Mesendoderm (in vitro differentiated cells): ENCODE measurements around the gene NCF4.

ENCODE experiments used
- DNase-seq: peaks from one replicate; pipeline ENCODE4 v3.0.0; 2013
- H2AK5ac ChIP-seq: 2 replicates; pipeline ENCODE4 v1.6.1; 2013; ENCODE audit warnings: low read length, inconsistent platforms
- H2BK120ac ChIP-seq: 2 replicates; pipeline ENCODE4 v1.6.1; 2013; ENCODE audit warnings: low read depth, mild to moderate bottlenecking, low read length, moderate library complexity, mixed read lengths
- H2BK15ac ChIP-seq: replicated peaks from 2 replicates; pipeline ENCODE4 v1.6.1; 2013; ENCODE audit warnings: low read depth, mild to moderate bottlenecking, moderate library complexity
- H2BK5ac ChIP-seq: 2 replicates; pipeline ENCODE4 v1.6.1; 2013; ENCODE audit warnings: low read length, inconsistent platforms
- H3K18ac ChIP-seq: 2 replicates; pipeline ENCODE4 v1.6.1; 2013; ENCODE audit warnings: mild to moderate bottlenecking, low read length, mixed read lengths
- H3K23ac ChIP-seq: one replicate; pipeline ENCODE4 v1.6.1; 2013; ENCODE audit warnings: low read length
- H3K27ac ChIP-seq: 2 replicates; pipeline ENCODE4 v1.5.1; 2013; ENCODE audit warnings: low read depth, mild to moderate bottlenecking, inconsistent platforms, low read length, moderate library complexity
- H3K27me3 ChIP-seq: 2 replicates; pipeline ENCODE4 v1.6.1; 2013; ENCODE audit warnings: low read length, control low read depth, mild to moderate bottlenecking, inconsistent platforms; ENCODE audit not compliant: insufficient read depth, poor library complexity
- H3K36me3 ChIP-seq: 2 replicates; pipeline ENCODE4 v1.6.1; 2013; ENCODE audit warnings: low read length, inconsistent platforms; ENCODE audit not compliant: control insufficient read depth, insufficient read depth
- H3K4ac ChIP-seq: one replicate; pipeline ENCODE4 v1.6.1; 2013; ENCODE audit warnings: low read depth, mild to moderate bottlenecking, low read length, moderate library complexity
- H3K4me1 ChIP-seq: 2 replicates; pipeline ENCODE4 v1.6.1; 2013; ENCODE audit warnings: low read depth, low read length, inconsistent platforms; ENCODE audit not compliant: control insufficient read depth
- H3K4me2 ChIP-seq: 2 replicates; pipeline ENCODE4 v1.6.1; 2013; ENCODE audit warnings: low read length
- H3K4me3 ChIP-seq: 2 replicates; pipeline ENCODE4 v1.5.1; 2013; ENCODE audit warnings: mild to moderate bottlenecking, low read length
- H3K56ac ChIP-seq: one replicate; pipeline ENCODE4 v1.6.1; 2013; ENCODE audit warnings: low read length
- H3K79me1 ChIP-seq: 2 replicates; pipeline ENCODE4 v1.6.1; 2013; ENCODE audit warnings: low read length, inconsistent platforms
- H3K79me2 ChIP-seq: 2 replicates; pipeline ENCODE4 v1.6.1; 2013; ENCODE audit warnings: mild to moderate bottlenecking, low read length; ENCODE audit not compliant: control insufficient read depth, insufficient read depth
- H3K9ac ChIP-seq: 2 replicates; pipeline ENCODE4 v1.6.1; 2013; ENCODE audit warnings: low read length, inconsistent platforms
- H4K5ac ChIP-seq: one replicate; pipeline ENCODE4 v1.6.1; 2013; ENCODE audit warnings: low read length
- H4K8ac ChIP-seq: one replicate; pipeline ENCODE4 v1.6.1; 2013; ENCODE audit warnings: low read depth, mild to moderate bottlenecking, control low read depth, low read length, moderate library complexity
- WGBS: extraction: QIAGEN DNeasy Blood & Tissue Kit; methylation state at CpG from one replicate; pipeline ENCODE4 v1.1.7; 2013; ENCODE audit warnings: low lambda C conversion rate, missing lambda C conversion rate; ENCODE audit not compliant: insufficient coverage; ENCODE audit errors: extremely low coverage; 5-methylcytosine and 5-hydroxymethylcytosine counted together

NCF4 gene

DNA sequence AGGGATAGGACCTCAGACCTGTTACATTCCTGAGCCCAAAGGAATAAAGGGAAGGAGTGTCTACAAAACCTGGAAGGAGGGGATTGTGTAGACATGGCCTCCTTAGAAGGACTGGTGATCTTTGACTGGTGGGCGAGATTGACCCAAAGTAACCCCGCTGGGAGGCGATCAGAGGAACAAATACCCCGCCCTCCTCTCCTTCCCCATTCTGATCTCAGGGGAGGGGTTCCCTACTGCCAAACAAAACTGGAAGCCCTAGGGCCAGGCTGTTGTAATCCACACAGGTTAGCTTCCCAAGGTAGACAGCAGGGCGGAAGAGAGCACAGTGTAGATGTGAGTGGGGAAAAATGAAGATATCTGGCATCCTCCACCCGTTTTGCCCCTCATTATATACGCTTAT is 24.7 kb downstream of the NCF4 start:
- no peak overlapping the region for H2AK5ac ChIP-seq
- H4K5ac ChIP-seq, result no peak overlapping the region
- H3K23ac ChIP-seq, result no peak overlapping the region
- H3K9ac ChIP-seq, result no peak overlapping the region
- peak; percentile 49 for DNase-seq
- H3K36me3 ChIP-seq, result no peaks in the 10 kb centered on the region
- no peaks in the 10 kb centered on the region for H3K79me1 ChIP-seq
- no peak overlapping the region for H3K4me2 ChIP-seq
- H3K4ac ChIP-seq, result no peak overlapping the region
- no peaks in the 10 kb centered on the region for H3K27me3 ChIP-seq
- no peaks in the 10 kb centered on the region for H3K79me2 ChIP-seq
- H2BK5ac ChIP-seq, result no peak overlapping the region
- no peak overlapping the region for H2BK120ac ChIP-seq
- no peaks in the 10 kb centered on the region for H3K4me1 ChIP-seq
- H3K18ac ChIP-seq, result no peak overlapping the region
- no peak overlapping the region for H3K56ac ChIP-seq
- H3K4me3 ChIP-seq, result no peak overlapping the region
- no CpG with 5 or more reads among the region's 7 CpGs for WGBS
- H3K27ac ChIP-seq, result no peak overlapping the region
- no peak overlapping the region for H4K8ac ChIP-seq
- H2BK15ac ChIP-seq, result no peak overlapping the region

DNA sequence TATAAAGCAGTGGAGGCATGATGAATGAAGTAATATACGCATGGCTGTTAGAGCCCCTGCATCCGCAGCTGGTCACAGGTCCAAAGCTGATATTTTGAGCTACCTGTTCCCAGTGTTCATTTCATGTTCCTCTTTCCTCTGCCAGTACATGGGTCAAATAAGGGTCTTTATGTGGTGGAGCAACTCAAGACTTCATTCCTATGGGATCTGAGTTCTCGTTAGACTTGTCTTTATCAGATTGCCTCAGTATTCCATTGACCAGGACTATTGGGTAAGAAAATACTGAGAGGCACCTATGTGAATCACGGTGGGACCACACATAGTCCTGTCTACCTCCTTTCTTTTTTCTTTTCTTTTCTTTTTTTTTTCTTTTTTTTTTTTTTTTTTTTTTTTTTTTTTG is 25.2 kb downstream of the NCF4 start:
- Histone ChIP-seq H3K36me3 (no peaks in the 10 kb centered on the region), H3K27ac (no peak overlapping the region), H3K23ac (no peak overlapping the region), H3K79me1 (no peaks in the 10 kb centered on the region), H3K4me2 (no peak overlapping the region), H3K4me3 (no peak overlapping the region), H2BK15ac (no peak overlapping the region), H2BK120ac (no peak overlapping the region), H3K4ac (no peak overlapping the region), H3K79me2 (no peaks in the 10 kb centered on the region), H3K18ac (no peak overlapping the region), H3K4me1 (no peaks in the 10 kb centered on the region), H4K8ac (no peak overlapping the region), H3K56ac (no peak overlapping the region), H2AK5ac (no peak overlapping the region), H2BK5ac (no peak overlapping the region), H3K27me3 (no peaks in the 10 kb centered on the region), H3K9ac (no peak overlapping the region), H4K5ac (no peak overlapping the region)
- WGBS, result no CpG with 5 or more reads among the region's 4 CpGs
- no peak for DNase-seq

DNA sequence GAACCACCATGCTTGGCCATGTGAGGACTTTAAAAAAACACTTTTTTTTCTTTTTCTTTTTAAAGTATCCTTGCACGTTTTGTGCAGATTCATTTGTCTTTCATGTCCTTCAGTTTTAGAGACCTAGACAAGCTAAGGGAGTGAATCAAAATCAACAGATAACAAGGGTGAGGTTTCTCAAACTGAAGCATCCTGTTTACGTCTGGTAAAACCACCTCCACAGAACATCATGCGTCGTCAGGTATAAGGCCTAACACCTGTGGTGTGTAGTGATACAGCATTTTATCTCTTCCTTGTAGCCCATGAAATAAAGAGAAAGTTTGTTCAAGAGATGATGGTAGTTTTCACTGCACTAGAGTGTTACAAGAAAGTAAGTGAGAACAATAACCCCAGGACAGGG is 26.4 kb downstream of the NCF4 start:
- Histone ChIP-seq H2BK5ac (no peak overlapping the region), H2AK5ac (no peak overlapping the region), H3K18ac (no peak overlapping the region), H3K4ac (no peak overlapping the region), H3K4me3 (no peak overlapping the region), H3K9ac (no peak overlapping the region), H3K4me2 (no peak overlapping the region), H3K27me3 (no peaks in the 10 kb centered on the region), H3K56ac (no peak overlapping the region), H2BK15ac (no peak overlapping the region), H3K36me3 (no peaks in the 10 kb centered on the region), H3K79me2 (no peaks in the 10 kb centered on the region), H3K27ac (no peak overlapping the region), H2BK120ac (no peak overlapping the region), H3K79me1 (no peaks in the 10 kb centered on the region), H4K5ac (no peak overlapping the region), H4K8ac (no peak overlapping the region), H3K23ac (no peak overlapping the region), H3K4me1 (no peaks in the 10 kb centered on the region)
- no CpG with 5 or more reads among the region's 4 CpGs for WGBS
- DNase-seq, result no peak

DNA sequence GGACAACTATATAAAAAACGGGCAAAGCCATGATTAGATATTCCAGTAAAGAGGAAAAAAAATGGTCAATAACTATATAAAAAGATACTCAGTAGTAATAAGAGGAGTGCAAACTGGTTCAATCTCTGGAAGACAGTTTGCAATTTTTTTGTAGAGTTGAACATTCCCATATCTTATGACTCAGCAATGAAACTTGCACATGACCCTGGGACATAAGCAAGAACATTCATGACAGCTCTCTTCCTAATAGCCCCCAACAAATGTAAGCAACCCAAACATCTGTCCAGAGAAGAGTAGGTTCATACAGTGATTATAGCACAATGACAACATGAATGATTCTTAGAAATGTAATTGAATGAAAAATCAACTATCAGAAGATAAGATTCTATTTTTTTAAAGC is 30.8 kb downstream of the NCF4 start:
- H3K4ac ChIP-seq, result no peak overlapping the region
- no peaks in the 10 kb centered on the region for H3K27me3 ChIP-seq
- H2AK5ac ChIP-seq, result no peak overlapping the region
- no peak overlapping the region for H4K5ac ChIP-seq
- H2BK15ac ChIP-seq, result no peak overlapping the region
- H3K4me1 ChIP-seq, result no peaks in the 10 kb centered on the region
- no peaks in the 10 kb centered on the region for H3K79me2 ChIP-seq
- H3K4me2 ChIP-seq, result no peak overlapping the region
- no peak overlapping the region for H3K4me3 ChIP-seq
- DNase-seq, result no peak
- H4K8ac ChIP-seq, result no peak overlapping the region
- H3K36me3 ChIP-seq, result no peaks in the 10 kb centered on the region
- no peak overlapping the region for H3K18ac ChIP-seq
- no peak overlapping the region for H3K23ac ChIP-seq
- H2BK5ac ChIP-seq, result no peak overlapping the region
- H3K79me1 ChIP-seq, result no peaks in the 10 kb centered on the region
- H3K9ac ChIP-seq, result no peak overlapping the region
- H2BK120ac ChIP-seq, result no peak overlapping the region
- no peak overlapping the region for H3K27ac ChIP-seq
- no CpG with 5 or more reads among the region's 1 CpG for WGBS
- no peak overlapping the region for H3K56ac ChIP-seq

DNA sequence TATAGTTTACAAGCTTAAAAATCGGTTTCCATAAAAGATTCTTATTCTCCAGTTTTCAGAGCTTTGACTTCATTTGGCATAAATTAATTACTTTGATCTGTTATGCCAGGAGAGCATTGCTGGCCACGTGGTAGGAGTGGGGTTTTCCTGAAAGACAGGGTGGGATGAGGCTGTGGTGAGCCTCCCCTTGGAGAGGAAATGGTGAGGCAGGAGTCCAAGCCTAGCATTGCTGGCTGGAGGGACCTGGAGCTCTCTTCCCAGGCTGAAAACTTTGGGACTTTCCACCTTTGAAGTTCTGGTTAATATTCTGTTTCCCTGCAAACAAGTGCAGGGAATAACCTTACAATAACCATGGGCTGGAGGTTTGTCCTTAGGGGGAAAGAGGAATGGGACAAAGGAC is 31.5 kb downstream of the NCF4 start:
- H4K5ac ChIP-seq, result no peak overlapping the region
- no peak overlapping the region for H3K27ac ChIP-seq
- no CpG with 5 or more reads among the region's 2 CpGs for WGBS
- no peaks in the 10 kb centered on the region for H3K27me3 ChIP-seq
- H2AK5ac ChIP-seq, result no peak overlapping the region
- H3K4me2 ChIP-seq, result no peak overlapping the region
- H3K36me3 ChIP-seq, result no peaks in the 10 kb centered on the region
- no peak overlapping the region for H2BK15ac ChIP-seq
- no peak overlapping the region for H2BK5ac ChIP-seq
- no peaks in the 10 kb centered on the region for H3K4me1 ChIP-seq
- H3K4me3 ChIP-seq, result no peak overlapping the region
- H4K8ac ChIP-seq, result no peak overlapping the region
- no peak overlapping the region for H3K56ac ChIP-seq
- H3K23ac ChIP-seq, result no peak overlapping the region
- H3K4ac ChIP-seq, result no peak overlapping the region
- H3K9ac ChIP-seq, result no peak overlapping the region
- no peaks in the 10 kb centered on the region for H3K79me2 ChIP-seq
- no peak for DNase-seq
- no peak overlapping the region for H2BK120ac ChIP-seq
- no peak overlapping the region for H3K18ac ChIP-seq
- no peaks in the 10 kb centered on the region for H3K79me1 ChIP-seq

DNA sequence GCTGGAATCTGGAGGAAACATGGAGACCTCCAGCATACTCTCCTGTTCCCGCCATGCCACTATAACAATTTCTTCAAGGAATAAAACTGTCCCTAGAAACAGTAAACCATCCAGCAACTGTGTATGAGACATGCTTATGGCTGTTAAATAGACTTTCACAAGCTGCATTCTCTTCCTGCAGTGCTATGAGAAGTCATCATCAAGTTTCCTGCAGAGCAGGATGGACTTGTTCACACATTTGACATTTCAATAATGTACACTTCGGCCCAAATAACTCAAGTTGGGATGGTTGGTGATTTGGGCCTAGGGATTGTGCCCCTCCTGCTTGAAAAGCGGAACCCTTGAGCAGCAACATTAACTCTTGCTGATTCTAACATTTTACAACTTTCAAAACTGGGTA is 32.5 kb downstream of the NCF4 start:
- Histone ChIP-seq H3K4me2 (no peak overlapping the region), H4K5ac (no peak overlapping the region), H3K23ac (no peak overlapping the region), H3K79me2 (no peaks in the 10 kb centered on the region), H2BK15ac (no peak overlapping the region), H2AK5ac (no peak overlapping the region), H3K56ac (no peak overlapping the region), H3K79me1 (no peaks in the 10 kb centered on the region), H3K36me3 (no peaks in the 10 kb centered on the region), H3K27ac (no peak overlapping the region), H4K8ac (no peak overlapping the region), H3K4me1 (no peaks in the 10 kb centered on the region), H3K9ac (no peak overlapping the region), H3K18ac (no peak overlapping the region), H2BK120ac (no peak overlapping the region), H3K4me3 (no peak overlapping the region), H3K27me3 (no peaks in the 10 kb centered on the region), H3K4ac (no peak overlapping the region), H2BK5ac (no peak overlapping the region)
- no CpG with 5 or more reads among the region's 3 CpGs for WGBS
- no peak for DNase-seq
